Epithelial cell of proximal tubule (primary cell): Measurements from ENCODE around the gene DAW1. TPM values are rescaled to one million over a fixed set of nuclear protein-coding genes. Genes with fewer than 3 reads are reported as not detected.
"Not testable (repeated sequence)": the region's sequence is repeated elsewhere in the genome, so short reads cannot be mapped to it uniquely, and the experiment has no call there.

Source experiments
- DNase-seq: peaks from one replicate; pipeline ENCODE4 v3.0.0-alpha.2; 2011; ENCODE audit warnings: low read depth
- H3K4me3 ChIP-seq: 2 replicates; pipeline ENCODE4 v1.5.1; 2011; ENCODE audit warnings: low read depth, mild to moderate bottlenecking, low read length
- CTCF ChIP-seq: conservative IDR thresholded peaks from 2 replicates; pipeline ENCODE4 v1.5.1; 2012; ENCODE audit warnings: low read depth, mild to moderate bottlenecking, low read length
- total RNA-seq: library from RNA; depleted of rRNA; stranded (reverse); fragments of >200 nt; gene quantifications from 2 replicates; pipeline ENCODE4 v1.2.3, GENCODE V29; 2015

DAW1 gene
- total RNA-seq, 1 donor from 2014 or later, result 1.6 TPM

GRCh38 chr2:227906991-227907390 lies 35.6 kb downstream of the DAW1 start:
- DNase-seq, result no peak
- no peak overlapping the region for H3K4me3 ChIP-seq
- TF ChIP-seq CTCF, result no peak

DNA sequence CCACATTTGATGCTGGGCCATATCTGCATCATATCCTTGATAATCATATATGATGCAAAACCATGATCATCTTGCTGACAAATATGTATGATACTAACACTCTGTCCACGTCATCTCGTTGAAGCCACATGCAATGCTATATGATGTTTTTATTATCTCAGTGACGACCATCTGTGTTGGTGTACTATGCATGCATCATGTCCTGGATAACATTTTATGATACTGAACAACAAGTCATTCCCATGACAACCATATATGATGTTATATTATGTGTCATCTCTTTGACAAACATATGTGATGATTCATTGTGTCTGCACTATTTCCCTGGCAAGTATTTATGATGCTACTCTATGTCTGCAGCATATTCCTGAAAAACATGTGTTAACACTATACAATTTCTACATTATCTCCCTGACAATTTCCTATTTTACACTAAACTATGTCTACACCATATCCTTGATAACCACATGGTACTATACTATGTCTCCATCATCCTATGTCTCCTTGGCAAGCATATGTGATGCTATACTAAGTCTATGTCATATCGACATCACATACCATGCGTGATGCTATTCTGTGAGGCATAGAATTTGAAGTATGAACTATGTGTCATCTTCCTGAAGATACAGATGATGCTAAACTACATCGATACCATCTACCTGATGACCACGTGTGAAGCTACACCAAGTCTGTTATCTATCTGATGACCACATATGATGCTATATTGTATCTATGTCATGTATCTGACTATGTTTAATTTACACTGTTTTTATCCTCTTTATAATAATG lies 37.0 kb downstream of the DAW1 start:
- DNase-seq, result no peak
- no peak for TF ChIP-seq CTCF
- no peak overlapping the region for H3K4me3 ChIP-seq

- no peak for TF ChIP-seq CTCF
- no peak for DNase-seq
Measured at GRCh38 chr2:227914362-227914761, 42.9 kb downstream of the DAW1 start.

DNA sequence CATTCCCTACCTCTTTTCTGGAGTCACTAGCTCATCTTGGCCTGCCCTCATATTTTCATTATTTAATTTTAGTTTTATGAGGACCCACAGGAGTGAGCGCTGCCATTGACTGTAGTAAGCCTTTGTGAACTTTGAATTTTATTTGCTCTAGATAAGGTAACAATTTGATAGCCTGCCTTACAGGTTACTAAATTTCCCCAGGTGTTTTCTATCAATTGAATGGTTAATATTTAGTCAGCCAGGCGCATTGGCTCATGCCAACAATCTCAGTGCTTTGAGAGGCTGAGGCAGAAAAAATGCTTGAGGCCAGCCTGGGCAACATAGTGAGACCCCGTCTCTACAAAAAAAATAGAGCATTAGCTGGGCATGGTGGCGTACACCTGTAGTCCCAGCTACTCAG lies 50.2 kb downstream of the DAW1 start:
- DNase-seq, result no peak
- no peak for TF ChIP-seq CTCF
- H3K4me3 ChIP-seq, result no peak overlapping the region

More at GRCh38 chr2:227914362-227914761, 42.9 kb downstream of the DAW1 start:
- H3K4me3 ChIP-seq, result no peak overlapping the region

GRCh38 chr2:227932001-227932400 lies 60.6 kb downstream of the DAW1 start:
- TF ChIP-seq CTCF, result no peak
- no peak for DNase-seq
- no peak overlapping the region for H3K4me3 ChIP-seq

- TF ChIP-seq CTCF, result peak; percentile 27
- no peak for DNase-seq
- no peak overlapping the region for H3K4me3 ChIP-seq
Measured at GRCh38 chr2:227932403-227932802, 61.0 kb downstream of the DAW1 start.

- no peak for TF ChIP-seq CTCF
- H3K4me3 ChIP-seq, result no peak overlapping the region
- no peak for DNase-seq
Measured at GRCh38 chr2:227933884-227934283, 62.5 kb downstream of the DAW1 start.

DNA sequence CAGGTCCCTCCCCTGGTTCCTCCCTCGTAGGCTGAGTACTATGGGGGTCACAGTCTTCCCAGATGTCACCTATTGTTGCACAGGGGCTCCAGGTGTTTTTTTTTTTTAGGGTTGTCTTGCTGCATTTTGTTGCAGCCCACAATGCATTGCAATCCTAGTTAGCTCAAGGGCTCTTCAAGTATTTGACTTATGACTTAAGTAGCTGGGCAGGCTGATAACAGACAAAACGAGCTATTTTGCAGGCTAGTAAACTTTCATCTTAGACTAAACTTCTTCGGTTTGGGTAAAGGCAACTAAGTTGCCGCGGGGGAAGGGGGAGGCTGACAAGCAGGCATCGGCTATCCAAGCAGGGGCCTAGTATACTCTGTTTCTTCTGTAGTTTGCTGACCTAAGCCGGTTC lies 64.8 kb downstream of the DAW1 start:
- DNase-seq, H3K4me3 ChIP-seq: not testable (repeated sequence)
